Sigmoid colon (tissue), 7 donors: ENCODE data around the gene STRBP. TPM values are rescaled to one million over a fixed set of nuclear protein-coding genes. Genes with fewer than 3 reads are reported as not detected.

ENCODE experiments used
- DNase-seq: peaks from one replicate; pipeline ENCODE4 v3.0.0-alpha.2; 2019
- H3K27ac ChIP-seq, 4 donors: fragments of 200-600 bp; sonication (generic); one replicate each; pipeline ENCODE4 v1.5.1; 2016 to 2019; ENCODE audit warnings: mild to moderate bottlenecking in 1 of 4
- H3K27me3 ChIP-seq, 3 donors: fragments of 200-600 bp; sonication (generic); one replicate each; pipeline ENCODE4 v1.5.1; 2019; ENCODE audit warnings: mild to moderate bottlenecking in 1 of 3
- H3K36me3 ChIP-seq, 4 donors: fragments of 200-600 bp; sonication (generic); one replicate each; pipeline ENCODE4 v1.5.1; 2016 to 2019
- H3K4me1 ChIP-seq, 4 donors: fragments of 200-600 bp; sonication (generic); one replicate each; pipeline ENCODE4 v1.5.1; 2017 to 2019
- H3K4me3 ChIP-seq, 4 donors: fragments of 200-600 bp; sonication (generic); one replicate each; pipeline ENCODE4 v1.5.1; 2017 to 2019; ENCODE audit warnings: mild to moderate bottlenecking in 2 of 4, moderate library complexity in 1 of 4
- H3K9me3 ChIP-seq, 4 donors: fragments of 200-600 bp in 3 of 4; sonication (generic) in 3 of 4; one replicate each; pipeline versions ENCODE4 v1.5.1 to v1.6.1; 2013 to 2019
- EP300 ChIP-seq, 4 donors: sonication (generic); formaldehyde crosslinking; IDR thresholded peaks; one replicate each; pipeline ENCODE4 v1.6.1; 2017; ENCODE audit warnings: antibody characterized with exemption in 4 of 4
- POLR2A ChIP-seq, 2 donors: fragments of 450-650 bp; IDR thresholded peaks; one replicate each; pipeline ENCODE4 v1.6.1; 2016; ENCODE audit warnings: antibody characterized with exemption in 2 of 2, mild to moderate bottlenecking in 2 of 2, moderate library complexity in 2 of 2
- POLR2AphosphoS5 ChIP-seq, 4 donors: sonication (generic); formaldehyde crosslinking; IDR thresholded peaks; one replicate each; pipeline ENCODE4 v1.6.1; 2017; ENCODE audit warnings: antibody characterized with exemption in 4 of 4
- WGBS, 2 donors: extraction: QIAGEN DNeasy Blood & Tissue Kit; methylation state at CpG; one replicate each; pipeline ENCODE4 v1.1.7; 2013; 5-methylcytosine and 5-hydroxymethylcytosine counted together
- intact Hi-C: fragments of 100-400 bp; cut with DNase I; formaldehyde crosslinking; loops from one replicate; pipeline ENCODE4 v1.15.1; 2023
- polyA plus RNA-seq, 3 donors: library from polyadenylated mRNA; stranded (reverse); fragments of 200-250 nt; gene quantifications; one replicate each; pipeline ENCODE4 v1.2.3, GENCODE V29; 2013
- total RNA-seq, 4 donors: library from RNA; depleted of rRNA; stranded (reverse); fragments of >200 nt; gene quantifications; one replicate each; pipeline ENCODE4 v1.1.0, GENCODE V29; 2016
- TF ChIP-seq, protein P1 (sequence below), 4 experiments: fragments of 450-650 bp in 3 of 4; fragments of 200-600 bp in 1 of 4; IDR thresholded peaks; one replicate each; pipeline ENCODE4 v1.5.1; 2016 to 2019; ENCODE audit warnings: antibody characterized with exemption in 4 of 4, mild to moderate bottlenecking in 3 of 4, moderate library complexity in 2 of 4
- donor health status: healthy with polysubstance abuse.
- donor health status: Bipolar disorder and iron deficiency.
- donor health status: healthy.

Gene STRBP
- total and polyA plus RNA-seq, 7 donors = 13.3 to 32.2 (median 18.0) TPM

DNA sequence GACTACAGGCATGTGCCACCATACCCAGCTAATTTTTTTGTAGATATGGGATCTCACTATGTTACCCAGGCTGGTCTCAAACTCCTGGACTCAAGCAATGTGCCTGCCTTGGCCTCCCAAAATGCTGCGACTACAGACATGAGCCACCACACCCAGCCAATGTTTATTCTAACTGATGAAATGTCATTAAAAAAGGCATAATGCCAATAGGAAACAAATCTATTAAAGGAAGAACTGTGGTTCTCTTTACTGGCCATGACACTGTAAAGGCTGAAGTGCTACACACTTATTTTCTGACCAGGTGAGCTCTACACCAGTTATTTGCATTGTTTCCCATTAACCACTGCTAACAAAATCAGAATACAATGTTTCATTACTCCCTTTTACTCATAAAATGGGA is 106.0 kb downstream of the STRBP start:
- H3K27ac ChIP-seq = no peak overlapping the region
- 22 to 60% methylated on average over 1 of the region's 1 CpG for WGBS, 2 donors
- no peak overlapping the region for H3K4me3 ChIP-seq
- TF ChIP-seq, protein P1, sequence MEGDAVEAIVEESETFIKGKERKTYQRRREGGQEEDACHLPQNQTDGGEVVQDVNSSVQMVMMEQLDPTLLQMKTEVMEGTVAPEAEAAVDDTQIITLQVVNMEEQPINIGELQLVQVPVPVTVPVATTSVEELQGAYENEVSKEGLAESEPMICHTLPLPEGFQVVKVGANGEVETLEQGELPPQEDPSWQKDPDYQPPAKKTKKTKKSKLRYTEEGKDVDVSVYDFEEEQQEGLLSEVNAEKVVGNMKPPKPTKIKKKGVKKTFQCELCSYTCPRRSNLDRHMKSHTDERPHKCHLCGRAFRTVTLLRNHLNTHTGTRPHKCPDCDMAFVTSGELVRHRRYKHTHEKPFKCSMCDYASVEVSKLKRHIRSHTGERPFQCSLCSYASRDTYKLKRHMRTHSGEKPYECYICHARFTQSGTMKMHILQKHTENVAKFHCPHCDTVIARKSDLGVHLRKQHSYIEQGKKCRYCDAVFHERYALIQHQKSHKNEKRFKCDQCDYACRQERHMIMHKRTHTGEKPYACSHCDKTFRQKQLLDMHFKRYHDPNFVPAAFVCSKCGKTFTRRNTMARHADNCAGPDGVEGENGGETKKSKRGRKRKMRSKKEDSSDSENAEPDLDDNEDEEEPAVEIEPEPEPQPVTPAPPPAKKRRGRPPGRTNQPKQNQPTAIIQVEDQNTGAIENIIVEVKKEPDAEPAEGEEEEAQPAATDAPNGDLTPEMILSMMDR (IDR thresholded peaks at IDR 0.05) = no peak
- TF ChIP-seq EP300 (IDR thresholded peaks at IDR 0.05) = no peak
- TF ChIP-seq POLR2AphosphoS5 (IDR thresholded peaks at IDR 0.05) = no peak
- TF ChIP-seq POLR2A (IDR thresholded peaks at IDR 0.05) = no peak
- DNase-seq = no peak
- peaks cover 0 to 9% (median 0%) of the 10 kb centered on the region in 4 donors for H3K36me3 ChIP-seq
- no peaks in the 10 kb centered on the region for H3K4me1 ChIP-seq
- H3K27me3 ChIP-seq = no peaks in the 10 kb centered on the region
- intact Hi-C loops = no loop called here
- no peaks in the 10 kb centered on the region for H3K9me3 ChIP-seq

DNA sequence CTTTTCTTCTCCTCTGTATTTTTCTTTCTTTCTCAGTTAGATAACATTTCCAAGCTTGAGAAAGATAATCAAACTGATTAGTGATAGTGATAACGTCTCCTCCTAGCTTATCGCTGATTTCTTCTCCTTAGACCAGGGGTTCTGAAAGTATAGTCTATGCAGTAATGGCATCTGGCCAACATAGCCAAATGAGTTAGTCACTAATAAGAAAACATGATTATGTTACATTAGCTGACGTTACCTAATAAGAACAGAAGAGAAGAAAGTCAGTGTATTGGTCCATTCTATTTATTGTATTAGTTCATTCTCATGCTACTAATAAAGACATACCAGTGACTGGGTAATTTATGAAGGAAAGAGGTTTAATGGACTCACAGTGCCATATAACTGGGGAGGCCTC is 111.2 kb downstream of the STRBP start:
- 96 to 98% methylated on average over 3 of the region's 3 CpGs for WGBS, 2 donors
- no peaks in the 10 kb centered on the region for H3K4me1 ChIP-seq
- TF ChIP-seq, protein P1 (IDR thresholded peaks at IDR 0.05) = no peak
- no peak for TF ChIP-seq POLR2A (IDR thresholded peaks at IDR 0.05)
- TF ChIP-seq POLR2AphosphoS5 (IDR thresholded peaks at IDR 0.05) = no peak
- TF ChIP-seq EP300 (IDR thresholded peaks at IDR 0.05) = no peak

DNA sequence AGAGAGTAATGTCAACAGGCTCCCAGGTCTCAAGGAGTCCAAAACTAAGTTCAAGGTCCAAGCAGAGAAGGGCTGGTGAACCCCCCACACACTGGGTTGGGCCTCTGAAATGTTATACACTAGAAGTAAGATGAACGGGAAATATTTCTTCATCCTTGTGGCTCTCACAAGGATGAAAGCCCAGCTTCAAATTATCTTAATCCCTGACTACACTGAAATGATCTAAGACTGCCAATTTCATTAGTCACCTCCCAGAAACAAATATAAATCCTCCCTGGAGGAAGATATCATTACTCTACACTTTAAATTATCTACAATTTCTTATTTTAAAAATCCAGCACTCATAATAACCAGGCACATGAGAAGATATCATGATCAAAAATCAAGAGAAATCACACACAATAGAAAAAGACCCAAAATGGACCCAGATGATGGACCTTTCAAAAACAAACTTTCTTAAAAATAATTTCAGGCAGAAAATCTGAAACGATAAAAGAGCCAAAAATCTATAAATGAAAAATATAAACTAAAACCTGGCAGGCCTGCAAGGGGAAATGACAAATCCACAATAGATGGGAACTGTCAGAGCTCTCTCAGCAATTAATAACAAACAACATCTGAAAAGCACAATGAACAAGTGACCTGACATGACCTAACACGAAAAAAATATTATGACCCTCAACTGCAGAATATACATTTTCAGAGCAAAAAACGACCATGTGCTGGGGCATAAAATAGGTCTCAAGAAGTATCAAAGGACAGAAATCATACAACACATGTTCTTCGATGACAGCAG is 117.5 kb downstream of the STRBP start:
- TF ChIP-seq EP300 (IDR thresholded peaks at IDR 0.05) (no peak), POLR2AphosphoS5 (IDR thresholded peaks at IDR 0.05) (no peak), POLR2A (IDR thresholded peaks at IDR 0.05) (no peak)
- 92 to 94% methylated on average over 5 of the region's 5 CpGs for WGBS, 2 donors
- H3K27me3 ChIP-seq = no peaks in the 10 kb centered on the region

More for the DNA sequence above, 111.2 kb downstream of the STRBP start:
- Histone ChIP-seq H3K27ac (no peak overlapping the region), H3K36me3 (peaks cover 0 to 18% (median 0%) of the 10 kb centered on the region in 4 donors), H3K9me3 (no peaks in the 10 kb centered on the region), H3K27me3 (no peaks in the 10 kb centered on the region), H3K4me3 (no peak overlapping the region)
- intact Hi-C loops = no loop called here
- no peak for DNase-seq

DNA sequence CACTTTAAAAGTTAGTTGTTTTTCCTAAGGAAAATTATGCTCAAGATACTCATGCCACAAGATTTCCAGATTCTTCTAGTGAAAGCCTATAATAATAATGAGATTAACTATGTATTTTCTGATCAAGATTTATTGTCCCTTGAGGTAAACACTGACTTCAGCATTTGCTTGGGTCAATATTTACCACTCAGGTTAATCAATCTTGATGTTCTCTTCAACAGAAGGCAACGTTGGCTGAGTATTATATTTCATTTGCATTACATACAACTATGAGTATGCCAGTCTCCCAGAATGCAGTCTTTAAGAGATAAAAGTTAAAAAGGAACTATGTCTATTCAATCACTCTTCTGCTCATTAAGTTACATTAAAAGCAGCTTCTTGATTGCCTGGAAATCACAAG is 119.3 kb downstream of the STRBP start:
- no peak for TF ChIP-seq POLR2A (IDR thresholded peaks at IDR 0.05)
- no peak for TF ChIP-seq POLR2AphosphoS5 (IDR thresholded peaks at IDR 0.05)
- TF ChIP-seq EP300 (IDR thresholded peaks at IDR 0.05) = no peak
- TF ChIP-seq, protein P1 (IDR thresholded peaks at IDR 0.05) = no peak
- intact Hi-C loops = loop anchor here (10.0 kb wide), 1 partner anchor 56 kb away; no protein-coding TSS in a partner anchor
- Histone ChIP-seq H3K4me3 (no peak overlapping the region), H3K36me3 (no peaks in the 10 kb centered on the region), H3K27ac (no peak overlapping the region), H3K27me3 (no peaks in the 10 kb centered on the region), H3K9me3 (peaks cover 0 to 1% (median 0%) of the 10 kb centered on the region in 4 donors), H3K4me1 (no peaks in the 10 kb centered on the region)
- DNase-seq = no peak
- WGBS, 2 donors = 18 to 51% methylated on average over 1 of the region's 1 CpG

More for the DNA sequence above, 117.5 kb downstream of the STRBP start:
- intact Hi-C loops = no loop called here
- H3K27ac ChIP-seq = no peak overlapping the region
- no peaks in the 10 kb centered on the region for H3K4me1 ChIP-seq
- H3K36me3 ChIP-seq = no peaks in the 10 kb centered on the region
- no peak overlapping the region for H3K4me3 ChIP-seq
- DNase-seq = no peak
- H3K9me3 ChIP-seq = peaks cover 0 to 1% (median 0%) of the 10 kb centered on the region in 4 donors

DNA sequence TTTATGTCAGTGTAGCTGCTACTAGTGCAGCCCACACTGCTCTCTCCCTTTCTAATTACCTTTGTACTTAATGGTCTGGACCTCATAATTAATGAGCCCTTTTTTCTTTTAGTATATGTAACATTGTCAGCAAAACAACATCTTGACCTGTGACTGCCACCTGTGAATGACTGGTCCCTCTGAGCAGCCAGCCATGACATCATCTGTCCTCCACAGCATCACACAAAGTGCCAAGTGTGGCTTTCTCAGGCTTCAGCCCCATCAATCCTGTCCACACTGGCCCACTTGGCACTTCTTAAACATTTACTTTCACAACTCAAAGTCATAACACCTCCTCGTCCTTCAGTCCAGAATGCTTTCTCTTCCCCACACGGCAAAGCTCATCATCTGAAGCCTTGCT is 130.2 kb downstream of the STRBP start:
- Histone ChIP-seq H3K36me3 (peaks cover 0 to 14% (median 0%) of the 10 kb centered on the region in 4 donors), H3K4me3 (no peak overlapping the region), H3K27me3 (no peaks in the 10 kb centered on the region), H3K4me1 (peaks cover 0 to 10% (median 0%) of the 10 kb centered on the region in 4 donors), H3K9me3 (no peaks in the 10 kb centered on the region), H3K27ac (no peak overlapping the region)
- intact Hi-C loops = no loop called here
- no peak for TF ChIP-seq POLR2AphosphoS5 (IDR thresholded peaks at IDR 0.05)
- TF ChIP-seq POLR2A (IDR thresholded peaks at IDR 0.05) = no peak
- TF ChIP-seq EP300 (IDR thresholded peaks at IDR 0.05) = no peak
- TF ChIP-seq, protein P1 (IDR thresholded peaks at IDR 0.05) = no peak
- WGBS, 2 donors = 92 to 95% methylated on average over 2 of the region's 2 CpGs
- DNase-seq = no peak
